HG03280 (cell line): ENCODE data around the gene CBY1.
A peak's percentile ranks its signal among the peaks of the same experiment; 100 is the strongest.
"Not testable (repeated sequence)": the region's sequence is repeated elsewhere in the genome, so short reads cannot be mapped to it uniquely, and the experiment has no call there.

ENCODE experiments used
- ATAC-seq: cut with Tn5 transposase; IDR thresholded peaks from one replicate; pipeline ENCODE4 v1.9.1; 2021; ENCODE audit warnings: mild to moderate bottlenecking, moderate library complexity; ENCODE audit not compliant: unreplicated experiment

The CBY1 gene

DNA sequence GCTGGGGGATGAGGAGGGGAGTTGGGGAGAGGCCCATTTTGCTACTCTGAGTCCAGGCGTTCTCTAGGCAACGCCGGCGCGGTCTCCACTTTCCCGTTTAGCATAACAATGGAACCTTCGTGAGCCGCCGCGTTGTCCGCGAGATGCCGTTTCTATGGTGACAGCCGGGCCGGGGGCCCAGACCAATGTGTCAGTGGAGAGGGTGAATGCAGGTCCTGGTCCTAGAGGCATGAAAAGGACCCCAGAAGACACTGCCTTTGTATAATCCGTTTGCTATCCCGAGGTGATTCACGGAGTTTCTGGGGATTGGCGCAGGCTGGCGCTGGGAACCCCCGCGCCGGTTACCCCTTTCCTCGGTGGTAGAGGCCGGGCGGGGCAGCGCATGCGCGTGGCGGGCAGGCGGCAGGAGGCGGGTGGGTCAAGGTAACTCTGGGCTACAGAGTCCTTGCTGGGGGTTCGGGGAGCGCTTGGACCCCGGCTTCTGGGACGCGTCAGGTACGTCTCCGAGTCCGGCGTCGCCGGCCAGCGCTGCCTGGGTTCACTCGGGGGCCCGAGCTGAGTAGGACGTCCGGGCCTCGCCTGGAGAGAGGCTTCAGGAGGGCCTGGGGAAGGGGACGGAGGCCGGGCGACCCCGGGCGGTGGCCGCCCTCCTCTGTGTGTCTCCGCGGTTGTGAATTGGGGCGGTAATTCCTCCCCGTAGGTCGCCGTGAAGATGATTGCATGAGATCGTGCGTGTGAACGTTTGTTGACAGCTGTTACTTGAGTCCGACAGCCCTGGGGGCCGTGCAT, at the start of gene CBY1, which contains the start of gene FAM227A:
Gene CBY1, plus strand, starts transcription at position 383 of the 789 bp plus-strand sequence. CDS start 11,417 bp downstream, outside the sequence.
Gene FAM227A, minus strand, starts transcription at position 137 of the 789 bp plus-strand sequence. CDS start 6,224 bp downstream, outside the sequence.
- ATAC-seq = peak; percentile 74

DNA sequence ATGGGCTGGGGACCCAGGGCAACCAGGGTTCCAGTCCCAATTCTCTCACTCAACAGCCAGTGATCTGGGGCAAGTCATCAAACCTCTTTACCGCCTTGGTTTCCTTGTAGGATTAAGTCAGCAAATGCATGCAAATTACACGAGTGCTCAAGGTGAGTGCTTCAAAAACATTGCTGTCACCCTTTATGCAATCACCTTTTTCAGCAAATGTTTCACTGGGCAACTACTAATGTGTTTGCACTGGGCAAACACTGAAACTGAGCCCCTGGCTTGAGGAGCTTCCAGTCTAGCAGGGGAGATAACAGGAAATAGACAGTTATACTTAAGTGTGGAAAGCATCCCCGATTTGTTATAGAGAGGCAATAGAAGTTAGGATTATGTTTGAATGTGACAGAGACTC, 48.8 kb upstream of the CBY1 start:
- no peak for ATAC-seq

DNA sequence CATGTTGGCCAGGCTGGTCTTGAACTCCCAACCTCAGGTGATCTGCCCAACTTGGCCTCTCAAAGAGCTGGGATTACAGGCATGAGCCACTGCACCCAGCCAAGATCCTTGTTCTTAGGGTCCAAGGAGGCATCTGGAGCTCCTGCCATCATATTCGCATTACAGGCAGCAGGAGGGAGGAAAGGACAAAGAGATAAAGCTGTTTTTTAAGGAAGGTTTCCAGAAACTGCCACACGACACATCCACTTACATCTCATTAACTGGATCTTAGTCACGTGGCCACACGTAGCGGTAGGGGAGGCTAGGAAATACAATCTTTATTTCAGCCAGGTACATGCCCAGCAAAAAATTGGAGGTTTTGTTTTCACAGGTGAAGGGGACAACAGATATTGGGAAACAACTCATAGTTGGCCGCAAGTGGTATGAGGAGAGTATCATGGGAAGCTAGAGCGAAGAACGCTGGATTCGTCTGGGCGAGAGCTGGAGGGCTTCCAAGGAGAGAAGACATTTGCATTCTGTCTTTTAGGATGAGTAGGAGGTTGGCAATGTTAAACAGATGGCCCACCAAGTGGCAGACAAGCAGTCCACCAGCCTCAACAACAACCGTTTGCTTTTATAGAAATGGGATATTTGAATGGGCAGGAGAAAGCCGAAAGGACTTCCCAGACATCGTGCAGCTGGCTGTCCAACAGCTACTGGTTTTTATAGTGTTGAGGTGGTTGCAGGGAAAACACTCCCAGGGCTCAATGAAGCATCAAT, 47.3 kb upstream of the CBY1 start:
- ATAC-seq = no peak

DNA sequence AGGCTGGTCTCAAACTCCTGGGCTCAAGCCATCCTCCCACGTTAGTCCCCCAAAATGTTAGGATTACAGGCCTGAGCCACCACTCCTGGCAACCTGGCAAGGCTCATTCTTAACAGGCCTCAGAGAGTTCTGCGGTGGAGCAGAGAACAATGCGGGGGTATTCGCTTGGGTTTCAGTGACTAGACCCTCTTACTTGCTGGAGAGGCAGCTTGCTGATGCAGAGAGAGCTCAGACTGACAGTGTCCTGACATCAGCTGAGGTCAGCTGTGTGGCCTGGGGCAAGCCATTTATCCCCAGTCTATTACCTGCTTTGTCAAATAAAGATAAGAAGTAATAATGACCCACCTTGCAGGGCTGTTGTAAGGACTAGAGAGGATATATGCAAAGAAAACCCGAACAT, 46.2 kb upstream of the CBY1 start:
- ATAC-seq = no peak

DNA sequence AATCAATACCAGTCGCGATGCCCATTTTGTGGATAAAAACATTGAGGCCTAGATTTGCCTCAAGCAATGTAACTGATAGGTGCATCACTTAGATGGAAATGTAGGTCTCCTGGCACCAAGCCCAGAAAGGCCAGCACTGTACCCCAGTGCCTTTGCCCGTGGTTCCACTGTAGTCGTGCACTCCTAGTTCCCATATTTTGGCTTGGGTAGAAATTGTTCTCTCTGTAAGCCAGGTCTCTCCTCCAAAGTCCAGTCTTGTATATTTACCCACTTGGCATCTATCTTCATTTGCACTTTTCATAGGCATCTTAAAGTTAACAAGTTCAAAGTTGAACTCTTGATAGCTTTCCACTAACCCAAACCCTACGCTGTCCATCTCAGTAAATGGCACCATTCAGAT, 44.9 kb upstream of the CBY1 start:
- no peak for ATAC-seq

DNA sequence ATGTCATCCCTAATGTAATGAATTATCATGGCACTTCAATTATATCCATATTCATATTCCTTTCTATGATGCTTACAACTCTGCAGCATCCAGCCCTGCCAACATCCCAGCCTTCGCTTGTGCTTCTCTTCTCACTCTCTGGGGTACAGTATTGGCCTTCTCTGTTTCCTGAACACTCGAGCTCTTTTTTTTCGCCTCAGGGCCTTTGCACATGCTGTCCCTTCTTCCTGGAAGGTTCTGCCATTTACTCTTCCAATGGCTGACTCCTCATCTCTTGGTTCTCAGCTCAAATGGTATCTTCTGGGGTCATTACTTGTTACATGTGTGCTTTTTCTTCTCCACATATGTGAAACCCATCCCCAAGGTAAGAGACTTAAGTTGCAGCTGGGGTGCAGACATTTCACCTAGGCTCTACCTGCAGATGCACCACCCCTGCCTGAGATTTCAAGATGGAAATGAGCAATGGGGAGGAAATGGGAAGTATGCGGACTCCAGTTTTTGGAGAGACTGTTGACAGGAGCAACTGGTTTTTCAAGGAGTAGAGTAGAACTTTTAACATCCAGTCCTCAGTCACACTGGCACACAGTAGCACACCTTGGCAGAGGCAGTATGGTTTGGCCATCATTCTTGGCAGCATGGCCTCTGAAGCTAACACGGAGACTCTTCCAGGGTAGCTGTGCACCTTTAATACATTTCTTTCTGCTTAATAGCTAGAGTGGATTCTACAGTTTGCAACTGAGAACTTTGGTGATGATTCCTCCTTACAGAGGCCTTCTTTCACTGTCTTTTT, 44.0 kb upstream of the CBY1 start:
- ATAC-seq = no peak

DNA sequence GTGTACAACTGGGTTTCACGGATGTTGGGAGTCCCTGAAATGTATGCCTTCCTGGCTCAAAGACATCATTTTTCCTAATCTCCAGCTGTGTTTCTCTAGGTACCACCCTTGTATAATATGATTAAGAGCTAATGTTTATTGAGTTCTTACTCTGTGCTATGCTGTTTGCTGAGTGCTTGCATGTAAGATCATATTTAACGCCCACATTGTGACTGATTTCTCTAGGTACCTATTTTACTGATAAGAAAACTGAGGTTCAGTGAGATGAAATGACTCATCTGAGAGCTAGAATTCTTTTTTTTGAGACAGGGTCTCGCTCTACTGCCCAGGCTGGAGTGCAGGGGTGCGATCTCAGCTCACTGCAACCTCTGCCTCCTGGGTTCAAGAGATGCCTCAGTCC, 42.9 kb upstream of the CBY1 start:
- no peak for ATAC-seq

DNA sequence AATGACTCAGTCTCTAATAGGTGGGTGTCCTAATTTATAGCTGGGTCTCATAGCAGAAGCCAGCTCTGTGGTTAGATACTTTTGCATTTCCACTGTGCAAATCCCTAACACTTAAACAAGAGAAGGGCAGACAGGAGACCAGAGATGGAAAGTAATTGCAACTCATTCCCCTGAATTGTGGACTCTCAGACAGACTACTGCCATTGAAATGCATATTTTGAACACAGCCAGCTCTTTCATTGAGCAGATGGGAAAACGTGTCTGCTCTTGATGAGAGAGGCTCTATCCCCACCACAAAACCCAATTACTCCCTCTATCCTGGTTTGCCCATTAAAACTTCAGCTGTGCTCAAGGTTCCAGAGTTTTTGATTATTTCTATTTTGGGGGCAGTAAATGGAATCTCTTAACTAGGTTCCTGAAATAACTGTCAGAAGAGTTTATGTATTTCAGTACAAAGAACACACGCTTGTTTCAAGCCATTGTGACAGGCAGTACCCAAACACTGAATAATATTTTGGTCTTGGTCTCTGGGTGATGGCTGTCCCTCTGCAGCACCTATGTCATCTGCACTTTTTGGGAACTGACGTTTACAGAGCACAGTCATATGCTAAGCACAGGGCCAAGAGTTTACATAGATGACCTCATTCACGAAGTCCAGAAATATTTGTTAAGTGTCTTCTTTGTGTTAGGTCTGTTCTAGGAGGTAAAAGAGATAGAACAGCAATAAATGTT, 41.9 kb upstream of the CBY1 start:
- no peak for ATAC-seq

DNA sequence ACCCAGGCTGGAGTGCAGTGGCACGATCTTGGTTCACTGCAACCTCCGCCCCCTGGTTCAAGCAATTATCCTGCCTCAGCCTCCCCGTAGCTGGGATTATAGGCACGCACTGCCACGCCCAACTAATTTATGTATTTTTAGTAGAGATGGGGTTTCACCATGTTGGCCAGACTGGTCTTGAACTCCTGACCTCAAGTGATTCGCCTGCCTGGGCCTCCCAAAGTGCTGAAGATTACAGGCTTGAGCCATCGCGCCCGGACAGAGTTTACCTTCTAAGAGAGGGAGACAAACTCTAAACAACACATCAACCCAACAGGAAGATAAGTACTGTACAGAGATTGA, 41.4 kb upstream of the CBY1 start:
- ATAC-seq = not testable (repeated sequence)

DNA sequence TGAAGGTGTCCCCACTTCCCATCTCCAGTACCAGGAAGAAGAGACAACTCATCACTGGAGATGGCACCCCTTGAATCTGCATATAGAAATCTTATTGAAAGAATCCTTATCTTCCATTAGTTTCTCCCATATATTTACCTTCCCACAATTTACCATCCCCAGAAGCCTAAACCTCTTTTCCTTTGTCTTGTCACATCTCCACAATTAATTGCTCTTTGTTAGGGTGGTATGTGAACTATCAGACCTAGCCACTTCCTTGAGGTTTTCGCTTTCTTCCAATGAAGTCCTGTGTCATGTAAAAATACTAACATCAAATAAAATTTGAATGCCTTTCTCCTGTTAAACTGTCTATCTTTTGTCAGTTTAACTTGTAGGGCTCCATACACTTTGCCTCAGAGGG, 38.2 kb upstream of the CBY1 start:
- ATAC-seq = no peak

DNA sequence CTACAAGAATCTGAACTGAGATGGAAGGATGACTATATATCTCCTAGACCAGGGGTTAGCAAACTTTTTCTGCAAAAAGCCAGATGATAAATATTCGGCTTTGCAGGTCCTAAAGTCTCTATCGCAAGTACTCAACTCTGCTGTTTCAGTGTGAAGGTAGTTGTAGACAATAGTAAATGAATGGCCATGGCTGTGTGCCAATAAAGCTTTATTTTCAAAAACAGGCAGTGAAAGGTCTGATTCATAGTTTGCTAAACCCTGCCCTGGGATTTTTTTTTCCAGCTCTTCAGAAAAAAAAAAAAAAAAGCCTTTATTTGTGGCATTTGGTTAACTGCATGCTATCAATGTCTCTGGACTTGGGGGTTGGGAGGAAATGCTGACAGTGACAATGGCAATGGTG, 37.8 kb upstream of the CBY1 start:
- ATAC-seq = no peak

DNA sequence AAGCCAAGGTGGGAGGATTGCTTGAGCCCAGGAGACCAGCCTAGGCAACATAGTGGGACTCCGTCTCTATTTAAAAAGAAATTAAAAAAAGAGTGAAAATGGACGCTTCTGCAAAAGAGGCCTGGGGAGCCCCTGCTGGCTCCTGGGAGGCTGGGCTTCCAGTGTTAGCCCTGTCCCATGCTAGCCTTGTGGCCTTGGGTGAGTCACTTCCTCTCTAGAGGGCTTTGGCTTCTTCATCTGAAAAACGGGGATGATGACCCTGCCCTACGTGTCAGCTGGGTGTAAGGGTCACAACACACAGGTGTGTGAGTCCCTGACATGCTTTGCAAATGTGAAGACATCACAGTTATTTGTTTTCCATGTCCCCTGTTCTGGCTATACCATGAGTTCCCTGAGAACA, 33.1 kb upstream of the CBY1 start:
- no peak for ATAC-seq

DNA sequence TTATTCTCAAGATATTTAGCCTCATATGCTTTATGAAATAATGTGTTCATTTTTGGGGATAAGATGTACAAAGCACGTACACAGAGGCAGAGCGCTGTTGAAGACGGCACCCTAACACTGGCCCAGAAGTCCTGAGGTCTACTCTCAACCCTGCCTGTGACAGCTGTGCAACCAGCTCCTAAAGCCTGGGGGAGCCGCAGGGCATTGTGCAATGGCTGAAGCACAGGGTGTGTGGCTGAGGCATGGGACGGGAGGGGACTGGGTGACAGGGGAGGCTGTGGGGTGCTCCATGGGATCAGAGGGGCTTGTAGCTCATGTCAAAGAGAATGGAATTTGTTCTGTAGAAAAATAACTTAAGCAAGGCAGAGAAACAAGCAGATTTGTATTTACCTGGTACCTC, 28.0 kb upstream of the CBY1 start:
- ATAC-seq = no peak

DNA sequence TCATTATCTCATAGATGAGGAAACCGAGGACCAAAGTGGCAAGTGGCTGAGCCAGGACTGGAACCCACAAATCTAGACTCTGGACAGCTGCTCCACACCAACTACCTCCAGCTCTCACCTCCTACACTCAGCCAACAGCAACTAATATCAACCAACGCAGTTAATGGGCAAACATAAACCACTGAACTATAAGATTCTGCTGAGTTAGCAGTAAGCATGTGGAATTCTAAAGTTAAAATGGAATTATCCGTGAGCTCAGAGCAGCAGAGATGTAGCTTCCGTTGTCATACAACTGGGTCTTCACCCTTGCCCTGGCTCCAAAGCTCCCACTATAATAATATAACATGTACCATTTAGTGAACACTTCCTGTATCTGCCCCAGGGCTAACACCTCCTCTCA, 27.3 kb upstream of the CBY1 start:
- no peak for ATAC-seq

DNA sequence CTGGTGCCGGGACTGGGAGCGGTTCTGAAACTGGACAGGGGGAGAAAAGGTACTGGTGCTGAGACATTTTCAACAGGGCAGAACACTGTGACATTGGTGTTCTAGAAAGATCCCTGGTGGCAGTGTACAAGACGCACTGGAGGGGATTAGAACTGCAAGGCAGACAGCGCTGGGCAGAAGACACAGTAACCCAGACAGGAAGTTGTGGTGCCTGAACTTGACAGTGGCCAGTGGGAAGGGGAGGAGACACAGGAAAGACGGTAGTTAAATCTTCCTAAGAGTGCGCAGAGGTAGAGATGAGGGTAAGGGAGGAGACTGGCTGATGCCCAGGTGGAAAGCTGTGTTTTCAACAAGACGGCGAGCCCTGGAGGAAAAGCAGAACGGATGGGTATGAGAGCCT, 24.7 kb upstream of the CBY1 start:
- ATAC-seq = no peak

DNA sequence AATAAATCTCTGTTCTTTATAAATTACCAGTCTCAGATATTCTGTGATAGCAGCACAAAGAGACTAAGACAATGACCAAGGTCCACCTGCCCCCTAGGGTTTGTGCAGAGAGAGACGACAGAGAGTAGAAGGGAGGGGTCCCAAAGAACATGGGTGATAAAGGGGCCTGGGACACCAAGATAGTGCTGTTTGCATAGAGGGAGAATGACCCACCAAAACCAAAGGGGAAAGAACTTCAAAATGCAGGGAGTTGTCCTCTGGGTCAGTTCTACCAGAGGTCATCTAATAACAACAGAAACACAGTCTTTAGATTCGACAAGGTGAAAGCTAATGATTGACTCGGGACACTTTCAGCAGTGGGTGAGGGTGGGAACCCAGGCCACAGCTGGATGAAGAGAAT, 23.9 kb upstream of the CBY1 start:
- ATAC-seq = no peak

DNA sequence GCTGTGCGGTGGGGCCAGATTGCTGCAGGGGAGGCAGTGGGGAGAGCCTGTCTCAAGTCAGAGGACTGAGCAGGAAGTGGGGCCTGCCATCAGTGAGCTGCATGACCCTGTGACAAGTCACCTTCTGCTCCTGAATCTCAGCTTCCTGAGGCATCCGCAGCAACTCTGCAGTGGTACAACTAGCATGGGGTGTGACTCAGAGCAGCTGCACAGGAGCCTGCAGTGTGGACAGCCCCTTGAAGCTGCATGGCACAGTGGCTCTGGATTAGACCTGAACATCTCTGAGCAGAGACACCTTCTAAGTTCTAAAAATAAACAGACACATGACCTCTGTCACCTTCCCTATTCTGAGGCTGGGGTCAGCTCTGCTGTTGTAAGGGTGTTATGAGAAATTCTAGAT, 18.2 kb upstream of the CBY1 start:
- ATAC-seq = no peak

DNA sequence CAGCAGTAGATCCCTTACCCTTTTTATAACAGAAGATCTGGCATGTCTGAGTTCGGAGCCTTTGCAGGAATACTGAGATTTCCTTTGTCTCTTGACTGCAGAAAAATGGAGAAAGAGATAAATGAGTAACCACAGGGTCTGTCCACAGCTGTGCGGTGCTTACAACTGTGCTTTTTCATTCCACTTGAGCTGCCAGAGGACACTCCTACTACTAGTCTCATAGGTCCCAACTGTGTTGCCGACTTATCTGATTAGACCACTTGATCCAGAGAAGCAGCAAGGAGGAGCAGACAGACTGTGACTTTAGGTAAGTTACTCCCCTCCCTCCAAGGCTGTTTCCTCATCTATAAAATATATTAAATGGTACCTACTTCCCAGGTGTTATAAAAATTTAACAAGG, 17.7 kb upstream of the CBY1 start:
- ATAC-seq = no peak

DNA sequence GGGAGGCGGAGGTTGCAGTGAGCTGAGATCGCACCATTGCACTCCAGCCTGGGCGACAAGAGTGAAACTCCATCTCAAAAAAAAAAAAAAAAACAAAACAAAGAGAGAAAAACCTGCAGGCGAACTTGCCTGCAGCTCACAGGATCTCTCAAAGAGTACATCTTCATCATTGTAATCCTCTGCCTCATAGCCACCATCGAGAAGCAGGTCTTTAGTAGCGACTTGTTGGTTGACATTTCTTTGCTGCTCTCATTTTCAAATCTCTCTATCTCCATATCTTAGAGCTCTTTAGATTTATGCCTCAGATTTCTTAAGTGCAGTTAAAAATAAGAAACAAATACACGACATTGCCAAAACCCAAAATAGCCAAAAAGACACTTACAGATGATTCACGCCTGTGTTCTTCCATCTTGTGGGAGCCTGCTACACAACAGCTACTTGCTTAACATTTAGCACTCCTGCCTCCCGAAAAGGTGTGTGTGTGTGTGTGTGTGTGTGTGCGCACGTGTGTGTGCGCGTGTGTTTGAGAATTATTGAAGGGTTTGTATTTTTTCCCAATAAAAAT, 14.9 kb upstream of the CBY1 start:
- no peak for ATAC-seq

DNA sequence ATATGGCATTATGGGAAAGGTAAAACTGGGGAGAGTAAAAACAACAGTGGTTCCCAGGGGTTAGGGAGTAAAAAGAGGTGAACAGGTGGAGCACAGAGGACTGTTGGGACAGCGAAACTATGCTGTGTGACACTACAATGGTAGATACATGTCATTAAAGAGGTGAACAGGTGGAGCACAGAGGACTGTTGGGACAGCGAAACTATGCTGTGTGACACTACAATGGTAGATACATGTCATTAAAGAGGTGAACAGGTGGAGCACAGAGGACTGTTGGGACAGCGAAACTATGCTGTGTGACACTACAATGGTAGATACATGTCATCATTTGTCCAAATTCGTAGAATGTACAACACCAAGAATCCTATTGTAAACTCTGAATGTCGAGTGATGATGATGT, 12.2 kb upstream of the CBY1 start:
- ATAC-seq = not testable (repeated sequence)

DNA sequence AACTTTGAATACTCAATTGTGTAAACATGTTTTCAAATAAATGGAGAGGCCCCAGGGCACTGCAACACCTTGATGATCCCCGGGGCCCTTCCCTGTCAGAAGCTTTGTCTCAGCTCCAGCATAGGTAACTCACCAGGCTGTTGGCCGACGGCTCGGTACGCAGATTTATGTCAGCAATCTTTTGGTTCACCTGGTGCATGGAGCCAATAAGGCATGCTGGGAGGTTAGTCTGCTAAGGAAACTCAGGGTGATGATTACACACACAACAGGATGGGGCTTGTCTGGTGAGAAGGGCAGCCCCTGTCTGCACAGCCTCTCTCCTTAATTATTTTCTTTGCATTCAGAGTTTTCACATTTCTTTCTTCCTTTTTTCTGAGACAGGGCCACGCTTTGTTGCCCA, 11.0 kb upstream of the CBY1 start:
- no peak for ATAC-seq
